DND-41 (cell line): ENCODE measurements around the gene ACRV1.

ENCODE experiments used
- EZH2 ChIP-seq: IDR thresholded peaks from 3 replicates; pipeline ENCODE4 v1.6.1; 2012; ENCODE audit warnings: borderline replicate concordance, low read depth, mild to moderate bottlenecking, moderate library complexity, low read length, inconsistent platforms; ENCODE audit not compliant: severe bottlenecking
- TF ChIP-seq, protein P1 (sequence below): IDR thresholded peaks from 2 replicates; pipeline ENCODE4 v1.5.1; 2012; ENCODE audit warnings: borderline replicate concordance, low read length, moderate library complexity, mild to moderate bottlenecking; ENCODE audit not compliant: poor library complexity, severe bottlenecking; ENCODE audit errors: extremely low read depth

DNA sequence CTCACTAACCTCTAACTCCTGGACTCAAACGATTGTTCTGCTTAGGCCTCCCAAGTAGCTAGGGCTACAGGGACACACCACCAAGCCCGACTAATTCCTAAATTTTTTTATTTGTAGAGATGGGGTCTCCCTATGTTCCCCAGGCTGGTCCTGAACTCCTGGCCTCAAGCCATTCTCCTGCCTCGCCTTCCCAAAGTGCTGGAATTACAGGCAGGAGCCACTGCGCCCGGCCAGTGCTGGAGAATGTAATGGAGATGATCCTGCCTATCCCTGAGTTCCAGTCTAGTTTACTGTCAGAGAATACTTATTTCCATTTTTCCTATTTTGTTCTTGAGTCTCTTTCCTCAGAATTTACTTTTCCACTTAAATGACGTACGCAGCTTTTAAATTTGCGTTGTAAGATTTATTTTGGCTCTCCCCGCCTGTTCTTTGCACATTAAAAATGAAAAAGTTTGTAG is 55.9 kb downstream of the ACRV1 start, which contains the start of gene CHEK1:
- TF ChIP-seq, protein P1, sequence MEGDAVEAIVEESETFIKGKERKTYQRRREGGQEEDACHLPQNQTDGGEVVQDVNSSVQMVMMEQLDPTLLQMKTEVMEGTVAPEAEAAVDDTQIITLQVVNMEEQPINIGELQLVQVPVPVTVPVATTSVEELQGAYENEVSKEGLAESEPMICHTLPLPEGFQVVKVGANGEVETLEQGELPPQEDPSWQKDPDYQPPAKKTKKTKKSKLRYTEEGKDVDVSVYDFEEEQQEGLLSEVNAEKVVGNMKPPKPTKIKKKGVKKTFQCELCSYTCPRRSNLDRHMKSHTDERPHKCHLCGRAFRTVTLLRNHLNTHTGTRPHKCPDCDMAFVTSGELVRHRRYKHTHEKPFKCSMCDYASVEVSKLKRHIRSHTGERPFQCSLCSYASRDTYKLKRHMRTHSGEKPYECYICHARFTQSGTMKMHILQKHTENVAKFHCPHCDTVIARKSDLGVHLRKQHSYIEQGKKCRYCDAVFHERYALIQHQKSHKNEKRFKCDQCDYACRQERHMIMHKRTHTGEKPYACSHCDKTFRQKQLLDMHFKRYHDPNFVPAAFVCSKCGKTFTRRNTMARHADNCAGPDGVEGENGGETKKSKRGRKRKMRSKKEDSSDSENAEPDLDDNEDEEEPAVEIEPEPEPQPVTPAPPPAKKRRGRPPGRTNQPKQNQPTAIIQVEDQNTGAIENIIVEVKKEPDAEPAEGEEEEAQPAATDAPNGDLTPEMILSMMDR = no peak
- TF ChIP-seq EZH2 = no peak
